Measurements from ENCODE around the gene CIAO2B. TPM values are rescaled to one million over a fixed set of nuclear protein-coding genes. Genes with fewer than 3 reads are reported as not detected.

CIAO2B gene
- total RNA-seq, 1 experiment from 2014 or later: 83.0 TPM

DNA sequence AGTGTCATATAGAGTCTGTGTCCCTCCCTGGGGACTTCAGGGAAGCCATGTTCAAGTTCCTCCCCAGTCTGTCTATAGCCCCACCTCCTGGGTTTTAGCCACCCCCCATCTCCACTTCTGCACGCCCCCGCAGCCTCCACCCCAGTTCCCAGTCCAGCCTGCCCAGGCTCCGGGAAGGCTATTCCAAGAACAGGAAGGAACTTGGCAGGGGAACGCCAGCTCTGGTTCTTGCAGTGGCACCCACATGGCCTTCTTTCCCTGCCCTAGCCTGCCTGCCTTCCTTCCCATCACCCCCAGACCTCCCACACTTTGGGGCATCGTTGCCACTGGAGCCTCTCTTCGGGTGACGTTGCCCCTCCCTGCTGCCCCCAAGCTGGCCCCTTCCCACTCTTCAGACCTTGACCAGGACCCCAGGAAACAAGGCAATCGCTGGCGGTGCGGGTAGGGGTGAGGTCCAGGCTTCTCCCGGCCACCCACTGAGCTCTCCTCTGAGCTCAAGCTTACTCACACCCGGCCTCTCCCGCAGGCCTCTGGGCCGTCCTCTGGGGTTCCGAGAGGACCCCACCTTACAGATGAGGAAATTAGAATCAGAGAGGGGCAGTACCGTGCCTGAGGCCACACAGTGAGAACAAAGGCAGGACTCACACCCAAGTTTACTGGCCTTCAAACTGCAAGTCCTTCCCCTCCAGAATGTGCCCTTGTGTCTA lies 45.0 kb upstream of the CIAO2B start:
- H3K4me1 ChIP-seq (ENCODE audit: insufficient read depth, low read length): no peaks in the 10 kb centered on the region; the same call in 1 of the 2 replicates
- no CpG with 5 or more reads among the region's 16 CpGs for WGBS (ENCODE audit: extremely low coverage, insufficient read length, low lambda C conversion rate)
- Mint-ChIP-seq H3K4me1 (peaks cover 5 to 12% of the 10 kb centered on the region in 2 experiments), H3K27ac (peak overlapping the region in 1 of 3 experiments; percentile 65; a peak in 1 of 7 replicates), H3K4me3 (no peak overlapping the region), H3K36me3 (ENCODE audit: insufficient read depth in 1 of 3, low read depth in 3 of 3) (no peaks in the 10 kb centered on the region), H3K27me3 (ENCODE audit: low read depth) (peaks cover 10% of the 10 kb centered on the region), H3K9me3 (no peaks in the 10 kb centered on the region; a peak in 1 of 5 replicates)
- no peaks in the 10 kb centered on the region for H3K79me2 ChIP-seq (ENCODE audit: insufficient read depth, low read length)
- H2BK5ac ChIP-seq (ENCODE audit: insufficient read length, low read length): no peak overlapping the region
- no peak overlapping the region for H2BK20ac ChIP-seq (ENCODE audit: low read depth, low read length, poor library complexity, severe bottlenecking)
- no peaks in the 10 kb centered on the region for H3K23me2 ChIP-seq (ENCODE audit: insufficient read length, low read depth, low read length, poor library complexity, severe bottlenecking)
- no peak overlapping the region for H2BK12ac ChIP-seq (ENCODE audit: insufficient read length, low read depth, low read length)
- H3K27ac ChIP-seq (ENCODE audit: insufficient read length, low read depth, low read length): no peak overlapping the region
- no peak overlapping the region for H3T11ph ChIP-seq (ENCODE audit: low read length)
- H3K18ac ChIP-seq (ENCODE audit: insufficient read length, low read depth, low read length): no peak overlapping the region
- no peak overlapping the region for H2AFZ ChIP-seq (ENCODE audit: low read length)
- TF ChIP-seq, protein P1, sequence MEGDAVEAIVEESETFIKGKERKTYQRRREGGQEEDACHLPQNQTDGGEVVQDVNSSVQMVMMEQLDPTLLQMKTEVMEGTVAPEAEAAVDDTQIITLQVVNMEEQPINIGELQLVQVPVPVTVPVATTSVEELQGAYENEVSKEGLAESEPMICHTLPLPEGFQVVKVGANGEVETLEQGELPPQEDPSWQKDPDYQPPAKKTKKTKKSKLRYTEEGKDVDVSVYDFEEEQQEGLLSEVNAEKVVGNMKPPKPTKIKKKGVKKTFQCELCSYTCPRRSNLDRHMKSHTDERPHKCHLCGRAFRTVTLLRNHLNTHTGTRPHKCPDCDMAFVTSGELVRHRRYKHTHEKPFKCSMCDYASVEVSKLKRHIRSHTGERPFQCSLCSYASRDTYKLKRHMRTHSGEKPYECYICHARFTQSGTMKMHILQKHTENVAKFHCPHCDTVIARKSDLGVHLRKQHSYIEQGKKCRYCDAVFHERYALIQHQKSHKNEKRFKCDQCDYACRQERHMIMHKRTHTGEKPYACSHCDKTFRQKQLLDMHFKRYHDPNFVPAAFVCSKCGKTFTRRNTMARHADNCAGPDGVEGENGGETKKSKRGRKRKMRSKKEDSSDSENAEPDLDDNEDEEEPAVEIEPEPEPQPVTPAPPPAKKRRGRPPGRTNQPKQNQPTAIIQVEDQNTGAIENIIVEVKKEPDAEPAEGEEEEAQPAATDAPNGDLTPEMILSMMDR (conservative IDR thresholded peaks at IDR 0.05): no peak
- no peak overlapping the region for H2AK5ac ChIP-seq (ENCODE audit: insufficient read length, low read length)
- no peak overlapping the region for H3K4me2 ChIP-seq (ENCODE audit: insufficient read depth, insufficient read length, low read length)
- H3K9ac ChIP-seq (ENCODE audit: extremely low read depth, insufficient read length, low read length): no peak overlapping the region
- no peaks in the 10 kb centered on the region for H3K79me1 ChIP-seq (ENCODE audit: insufficient read depth, low read depth, low read length, poor library complexity, severe bottlenecking)
- no peak overlapping the region for H4K5ac ChIP-seq (ENCODE audit: insufficient read length, low read depth, low read length)
- H3K56ac ChIP-seq (ENCODE audit: insufficient read length, low read depth, low read length): no peak overlapping the region
- no peaks in the 10 kb centered on the region for H4K20me1 ChIP-seq (ENCODE audit: control insufficient read depth, insufficient read depth, insufficient read length)
- no peak overlapping the region for H3K23ac ChIP-seq (ENCODE audit: insufficient read length, low read depth, low read length)
- no peak overlapping the region for H2BK15ac ChIP-seq (ENCODE audit: low read depth, low read length)
- H3K27me3 ChIP-seq (ENCODE audit: insufficient read depth, low read length): no peaks in the 10 kb centered on the region
- H3K4ac ChIP-seq (ENCODE audit: low read depth, low read length): no peak overlapping the region
- H3K9me3 ChIP-seq (ENCODE audit: control insufficient read depth, low read depth, low read length): no peaks in the 10 kb centered on the region
- no peak overlapping the region for H3K14ac ChIP-seq (ENCODE audit: insufficient read depth, low read length)
- H4K8ac ChIP-seq (replicated peaks; ENCODE audit: insufficient read length, low read depth, low read length): no peak overlapping the region
- DNase-seq: no peak
- H4K91ac ChIP-seq (ENCODE audit: insufficient read length, low read depth, low read length): no peak overlapping the region
- no peak overlapping the region for H2BK120ac ChIP-seq (ENCODE audit: low read depth, low read length, poor library complexity, severe bottlenecking)
